Measurements from ENCODE around the gene ZCCHC13.

The ZCCHC13 gene

GRCh38 chrX:74270393-74270792, 33.6 kb upstream of the ZCCHC13 start:
- ATAC-seq, result no peak
- no peak for TF ChIP-seq TOX (CRISPR knock-in tag; IDR thresholded peaks at IDR 0.05; ENCODE audit: borderline replicate concordance)
- TF ChIP-seq ZFP30 (CRISPR knock-in tag; IDR thresholded peaks at IDR 0.05), result no peak
- TF ChIP-seq BACH2 (CRISPR knock-in tag; IDR thresholded peaks at IDR 0.05; ENCODE audit: borderline replicate concordance), result no peak
- no peak for TF ChIP-seq CSRNP3 (CRISPR knock-in tag; IDR thresholded peaks at IDR 0.05)
- TF ChIP-seq TSHZ2 (CRISPR knock-in tag; IDR thresholded peaks at IDR 0.05), result no peak
- TF ChIP-seq ISL1 (CRISPR knock-in tag; IDR thresholded peaks at IDR 0.05), result no peak
- no peak for TF ChIP-seq CSDC2 (CRISPR knock-in tag; IDR thresholded peaks at IDR 0.05)
- no peak for TF ChIP-seq SNAI2 (CRISPR knock-in tag; IDR thresholded peaks at IDR 0.05)
- TF ChIP-seq ZNF70 (CRISPR knock-in tag; IDR thresholded peaks at IDR 0.05), result no peak
- no peak for TF ChIP-seq ZNF8 (CRISPR knock-in tag; IDR thresholded peaks at IDR 0.05)
- TF ChIP-seq OSR1 (CRISPR knock-in tag; IDR thresholded peaks at IDR 0.05), result no peak
- TF ChIP-seq ZNF565 (CRISPR knock-in tag; conservative IDR thresholded peaks at IDR 0.05; ENCODE audit: low read depth), result no peak
- TF ChIP-seq PPARA (CRISPR knock-in tag; IDR thresholded peaks at IDR 0.05; ENCODE audit: borderline replicate concordance), result no peak
- no peak for TF ChIP-seq ARNTL (CRISPR knock-in tag; IDR thresholded peaks at IDR 0.05; ENCODE audit: borderline replicate concordance, low read depth)
- TF ChIP-seq PATZ1 (CRISPR knock-in tag; IDR thresholded peaks at IDR 0.05; ENCODE audit: borderline replicate concordance), result no peak

GRCh38 chrX:74272230-74272629, 31.8 kb upstream of the ZCCHC13 start:
- TF ChIP-seq ZNF70 (CRISPR knock-in tag; IDR thresholded peaks at IDR 0.05), result no peak
- no peak for TF ChIP-seq PPARA (CRISPR knock-in tag; IDR thresholded peaks at IDR 0.05; ENCODE audit: borderline replicate concordance)
- TF ChIP-seq ISL1 (CRISPR knock-in tag; IDR thresholded peaks at IDR 0.05), result no peak
- no peak for TF ChIP-seq ZFP30 (CRISPR knock-in tag; IDR thresholded peaks at IDR 0.05)
- TF ChIP-seq OSR1 (CRISPR knock-in tag; IDR thresholded peaks at IDR 0.05), result no peak
- no peak for TF ChIP-seq ESRRG (CRISPR knock-in tag; IDR thresholded peaks at IDR 0.05)
- no peak for TF ChIP-seq CSDC2 (CRISPR knock-in tag; IDR thresholded peaks at IDR 0.05)
- no peak for TF ChIP-seq TOX (CRISPR knock-in tag; IDR thresholded peaks at IDR 0.05; ENCODE audit: borderline replicate concordance)
- TF ChIP-seq PATZ1 (CRISPR knock-in tag; IDR thresholded peaks at IDR 0.05; ENCODE audit: borderline replicate concordance), result no peak
- no peak for TF ChIP-seq RARB (CRISPR knock-in tag; IDR thresholded peaks at IDR 0.05)
- no peak for TF ChIP-seq ZNF565 (CRISPR knock-in tag; conservative IDR thresholded peaks at IDR 0.05; ENCODE audit: low read depth)
- no peak for TF ChIP-seq TSHZ2 (CRISPR knock-in tag; IDR thresholded peaks at IDR 0.05)
- no peak for TF ChIP-seq ZNF8 (CRISPR knock-in tag; IDR thresholded peaks at IDR 0.05)
- no peak for TF ChIP-seq SNAI2 (CRISPR knock-in tag; IDR thresholded peaks at IDR 0.05)
- TF ChIP-seq CREB5 (CRISPR knock-in tag; IDR thresholded peaks at IDR 0.05; ENCODE audit: low read depth), result no peak
- TF ChIP-seq ZC3H10 (CRISPR knock-in tag; IDR thresholded peaks at IDR 0.05), result no peak
- no peak for ATAC-seq

Measured in SK-N-SH treated with all-trans-retinoic acid at 6 μM for 48 hours (cell line).